Measurements from ENCODE around the gene PPAT. TPM values are rescaled to one million over a fixed set of nuclear protein-coding genes. Genes with fewer than 3 reads are reported as not detected.
"Not testable (repeated sequence)": the region's sequence is repeated elsewhere in the genome, so short reads cannot be mapped to it uniquely, and the experiment has no call there.

The PPAT gene
- total RNA-seq, 1 donor from 2014 or later = 8.8 TPM

DNA sequence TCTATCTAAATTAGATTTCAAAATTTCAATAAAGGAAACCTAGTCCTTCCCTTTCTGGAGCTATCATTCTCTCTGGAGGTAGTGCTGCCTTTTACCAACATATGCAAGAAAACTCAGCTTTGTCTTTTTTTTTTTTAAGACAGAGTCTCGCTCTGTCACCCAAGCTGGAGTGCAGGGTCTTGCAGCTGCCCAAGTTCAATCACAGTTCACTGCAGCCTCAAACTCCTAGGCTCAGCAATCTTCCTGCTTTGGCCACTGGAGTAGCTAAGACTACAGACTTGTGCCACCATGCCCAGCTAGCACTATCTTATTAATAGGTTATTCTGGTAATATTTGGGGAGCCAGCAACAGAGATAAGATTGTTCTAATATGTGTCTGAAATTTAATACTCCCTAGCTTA is 60.5 kb downstream of the PPAT start:
- no peak for ATAC-seq

DNA sequence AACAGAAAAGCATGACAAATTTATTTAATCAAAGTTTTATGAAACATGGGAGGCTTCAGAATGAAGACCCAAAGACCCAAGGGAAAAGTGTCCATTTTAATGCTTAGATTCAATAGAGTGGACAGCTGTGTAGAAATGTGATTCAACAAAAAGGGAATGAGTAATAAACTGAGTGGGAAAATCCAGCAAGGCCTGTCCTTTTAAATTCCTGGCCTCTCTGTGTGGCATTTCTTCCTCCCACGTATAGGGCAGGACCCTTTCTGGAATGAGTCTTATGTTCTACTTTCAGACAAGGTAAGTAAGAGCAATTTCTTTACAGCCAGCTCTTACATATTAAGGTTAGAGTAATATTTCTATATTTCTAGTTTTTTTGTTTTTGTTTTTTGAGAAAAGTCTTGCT is 62.6 kb downstream of the PPAT start:
- ATAC-seq = no peak

DNA sequence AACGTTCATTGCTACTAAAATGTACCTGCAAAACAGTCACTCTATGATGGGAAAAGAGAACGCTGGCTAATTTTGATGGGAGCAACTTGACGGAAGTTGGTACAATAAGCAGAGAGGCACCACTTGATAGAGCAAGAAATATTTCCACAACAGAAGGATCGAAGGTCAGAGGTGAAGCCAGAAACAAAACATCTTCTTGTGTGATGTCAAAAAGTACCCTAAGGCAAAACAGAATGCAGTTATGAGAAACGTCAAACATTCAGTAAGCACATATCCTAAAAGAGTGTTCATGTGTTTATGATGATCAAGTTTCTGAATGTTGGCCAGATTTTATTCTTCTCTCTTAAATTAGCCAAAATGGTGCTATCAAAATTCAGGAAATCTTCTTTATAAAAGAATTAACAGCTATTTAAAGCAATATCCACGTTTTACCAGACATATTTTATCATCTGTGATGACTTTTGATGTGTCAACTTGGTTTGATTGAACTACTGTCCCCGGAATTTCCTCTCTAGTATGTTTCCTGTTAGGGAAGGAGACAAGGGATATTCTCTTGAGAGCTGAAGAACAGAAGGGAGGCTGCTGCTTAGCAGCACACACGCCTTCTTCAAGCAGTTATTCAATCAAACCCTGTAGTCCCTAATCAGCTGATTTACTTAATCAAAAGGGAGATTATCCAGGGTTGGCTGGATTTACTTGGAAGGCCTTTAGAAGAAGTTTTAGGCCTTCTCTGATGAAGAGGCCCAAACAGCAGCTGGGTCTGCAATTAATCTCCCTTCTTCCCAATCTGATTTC is 63.8 kb downstream of the PPAT start:
- ATAC-seq = no peak

DNA sequence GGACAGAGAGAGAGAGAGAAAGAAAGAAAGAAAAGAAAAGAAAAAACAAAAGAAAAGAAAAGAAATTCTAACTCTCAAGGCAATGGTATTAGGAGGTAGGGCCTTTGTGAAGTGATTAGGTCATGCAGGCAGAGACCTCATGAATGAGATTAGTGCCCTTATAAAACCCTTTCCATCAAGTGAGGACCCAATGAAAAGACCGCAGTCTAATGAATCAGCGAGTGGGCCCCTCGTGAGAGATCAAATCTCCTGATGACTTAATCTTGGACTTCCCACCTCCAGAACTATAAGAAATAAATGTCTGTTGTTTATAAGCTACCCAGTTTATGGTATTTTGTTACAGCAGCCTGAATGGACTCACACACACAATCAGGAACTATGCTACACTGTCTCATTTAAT is 65.0 kb downstream of the PPAT start:
- no peak for ATAC-seq

DNA sequence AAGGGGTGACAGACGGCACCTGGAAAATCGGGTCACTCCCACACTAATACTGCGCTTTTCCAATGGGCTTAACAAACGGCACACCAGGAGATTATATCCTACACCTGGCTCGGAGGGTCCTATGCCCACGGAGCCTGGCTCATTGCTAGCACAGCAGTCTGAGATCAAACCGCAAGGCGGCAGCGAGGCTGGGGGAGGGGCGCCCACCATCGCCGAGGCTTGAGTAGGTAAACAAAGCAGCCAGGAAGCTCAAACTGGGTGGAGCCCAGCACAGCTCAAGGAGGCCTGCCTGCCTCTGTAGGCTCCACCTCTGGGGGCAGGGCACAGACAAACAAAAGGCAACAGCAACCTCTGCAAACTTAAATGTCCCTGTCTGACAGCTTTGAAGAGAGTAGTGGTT is 72.4 kb downstream of the PPAT start:
- not testable (repeated sequence) for ATAC-seq

DNA sequence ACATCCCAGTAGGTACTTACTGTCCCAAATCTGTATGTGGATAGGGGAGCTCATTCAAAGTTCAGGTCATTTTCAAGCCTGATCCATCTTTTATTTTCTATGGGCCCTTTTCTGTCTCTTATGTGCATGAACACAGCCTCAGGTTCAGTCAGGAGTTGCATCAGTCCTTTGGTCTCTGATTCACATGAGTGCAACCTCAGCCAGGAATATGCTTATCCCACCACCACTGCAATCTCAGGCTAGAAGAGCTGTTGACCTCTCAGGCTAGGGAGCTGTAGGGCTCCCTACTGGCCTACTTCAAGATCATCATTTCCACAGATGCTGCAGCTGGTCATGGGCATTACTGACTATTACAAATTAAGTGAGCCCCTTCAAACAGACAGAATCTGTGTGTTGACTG is 75.3 kb downstream of the PPAT start:
- ATAC-seq = no peak

DNA sequence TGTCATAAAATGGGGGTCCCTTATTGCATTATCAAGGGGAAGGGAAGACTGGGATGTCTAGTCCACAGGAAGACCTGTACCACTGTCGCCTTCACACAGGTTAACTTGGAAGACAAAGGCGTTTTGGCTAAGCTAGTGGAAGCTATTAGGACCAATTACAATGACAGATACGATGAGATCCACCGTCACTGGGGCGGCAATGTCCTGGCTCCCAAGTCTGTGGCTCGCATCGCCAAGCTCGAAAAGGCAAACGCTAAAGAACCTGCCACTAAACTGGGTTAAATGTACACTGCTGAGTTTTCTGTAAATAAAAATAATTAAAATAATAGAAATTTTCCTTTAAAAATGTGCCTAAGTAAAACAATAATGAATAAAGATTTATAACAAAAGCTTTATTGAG is 78.8 kb downstream of the PPAT start:
- ATAC-seq = no peak

DNA sequence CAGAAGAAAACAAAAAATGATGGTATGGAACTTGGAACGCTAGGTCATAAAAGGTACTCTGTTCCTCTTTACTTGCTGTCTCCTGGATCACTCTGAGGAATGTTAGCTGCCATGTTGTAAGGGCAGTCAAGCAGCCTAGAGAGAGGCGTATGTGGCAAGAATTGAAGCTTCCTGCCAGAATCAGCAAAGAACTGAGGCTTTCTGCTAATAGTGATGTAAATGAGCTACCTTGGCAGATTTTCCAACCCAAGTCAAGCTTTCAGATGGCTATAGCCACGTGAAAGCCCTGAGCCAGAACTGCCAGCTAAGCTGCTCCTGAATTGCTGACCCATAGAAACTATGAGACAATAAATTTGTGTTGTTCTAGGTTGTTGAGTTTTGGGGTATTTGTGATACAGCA is 86.8 kb downstream of the PPAT start:
- no peak for ATAC-seq

DNA sequence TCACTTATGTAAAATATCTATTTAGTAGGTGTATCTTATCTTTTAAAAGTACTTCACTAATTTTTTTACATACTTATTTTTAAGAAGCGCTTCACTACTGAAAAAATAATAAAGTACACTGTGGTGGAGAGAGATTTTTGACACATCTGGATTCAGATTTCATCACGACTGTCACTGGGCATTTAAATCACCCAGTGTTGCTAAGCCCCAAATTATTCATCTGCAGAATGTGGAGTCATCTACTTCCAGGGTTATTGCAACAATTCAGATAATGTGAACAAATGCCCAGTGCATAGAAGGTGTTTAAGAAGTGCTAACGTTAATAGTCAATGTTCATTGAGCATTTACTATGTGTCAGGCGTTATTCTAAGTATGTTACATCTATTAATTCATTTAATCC is 90.0 kb downstream of the PPAT start:
- ATAC-seq = no peak

Other genes starting within 250 kb of the PPAT start
- gene AASDH, start 48.1 kb downstream of the PPAT start, total RNA-seq = 8.3 TPM
- gene PAICS, start 645 bp upstream of the PPAT start, total RNA-seq = 71.7 TPM
- 85.2 TPM for gene SRP72, start 32.0 kb upstream of the PPAT start, total RNA-seq
- gene ARL9, start 70.2 kb upstream of the PPAT start, total RNA-seq = 0.24 TPM
- gene HOPX, start 245.7 kb upstream of the PPAT start, total RNA-seq = 249 TPM

All from esophagus mucosa (tissue), 1 donor.